HG02678 (cell line): Measurements from ENCODE around the gene TCF12.
"Not testable (repeated sequence)": the region's sequence is repeated elsewhere in the genome, so short reads cannot be mapped to it uniquely, and the experiment has no call there.

Source experiments
- ATAC-seq: cut with Tn5 transposase; IDR thresholded peaks from one replicate; pipeline ENCODE4 v1.9.1; 2021; ENCODE audit warnings: mild to moderate bottlenecking, moderate library complexity; ENCODE audit not compliant: unreplicated experiment

The TCF12 gene

GRCh38 chr15:57158589-57158988, 240.1 kb downstream of the TCF12 start:
- no peak for ATAC-seq

GRCh38 chr15:57158997-57159668, 240.7 kb downstream of the TCF12 start:
- ATAC-seq = no peak

- no peak for ATAC-seq
Observed at GRCh38 chr15:57159767-57160166, 241.3 kb downstream of the TCF12 start.

GRCh38 chr15:57160823-57161560, 242.5 kb downstream of the TCF12 start:
- ATAC-seq = no peak

- not testable (repeated sequence) for ATAC-seq
Observed at GRCh38 chr15:57164251-57164650, 245.8 kb downstream of the TCF12 start.

GRCh38 chr15:57165992-57166391, 247.5 kb downstream of the TCF12 start:
- ATAC-seq = peak; percentile 49

GRCh38 chr15:57167821-57168395, 249.5 kb downstream of the TCF12 start:
- no peak for ATAC-seq

- no peak for ATAC-seq
Observed at GRCh38 chr15:57169643-57170042, 251.2 kb downstream of the TCF12 start.

GRCh38 chr15:57171426-57171825, 253.0 kb downstream of the TCF12 start:
- ATAC-seq = no peak

- ATAC-seq = no peak
Observed at GRCh38 chr15:57172925-57173324, 254.5 kb downstream of the TCF12 start.

GRCh38 chr15:57183041-57183440, 264.6 kb downstream of the TCF12 start:
- ATAC-seq = no peak

GRCh38 chr15:57183614-57184344, 265.3 kb downstream of the TCF12 start:
- no peak for ATAC-seq

GRCh38 chr15:57184502-57184901, 266.1 kb downstream of the TCF12 start:
- no peak for ATAC-seq

GRCh38 chr15:57185507-57186074, 267.1 kb downstream of the TCF12 start:
- ATAC-seq = no peak

- no peak for ATAC-seq
Observed at GRCh38 chr15:57189466-57189865, 271.0 kb downstream of the TCF12 start.

- no peak for ATAC-seq
Observed at GRCh38 chr15:57190208-57190607, 271.8 kb downstream of the TCF12 start.

- ATAC-seq = no peak
Observed at GRCh38 chr15:57193161-57193560, 274.7 kb downstream of the TCF12 start.

- no peak for ATAC-seq
Observed at GRCh38 chr15:57195326-57195725, 276.9 kb downstream of the TCF12 start.

GRCh38 chr15:57196865-57197264, 278.4 kb downstream of the TCF12 start:
- ATAC-seq = no peak

GRCh38 chr15:57198131-57198530, 279.7 kb downstream of the TCF12 start:
- no peak for ATAC-seq

GRCh38 chr15:57198654-57199291, 280.3 kb downstream of the TCF12 start:
- ATAC-seq = no peak
